IMR-90 (cell line): ENCODE results near the gene KRTCAP2. TPM values are rescaled to one million over a fixed set of nuclear protein-coding genes. Genes with fewer than 3 reads are reported as not detected.

Experiments
- microRNA-seq, 2 experiments: library from miRNA; stranded (forward) in 1 of 2; unstranded in 1 of 2; fragments of 10-50 nt in 1 of 2; fragments of <30 nt in 1 of 2; gene quantifications in 1 of 2; microRNA quantifications in 1 of 2; one replicate each; pipeline versions ENCODE3 to v1.1.0; 2013 to 2020; ENCODE audit not compliant: insufficient read depth in 1 of 2, insufficient read length in 1 of 2, unreplicated experiment in 1 of 2
- polyA plus RNA-seq, 3 experiments: library from polyadenylated mRNA; depleted of rRNA; stranded (reverse); fragments of >200 nt; gene quantifications; 2 replicates each; pipeline ENCODE4 v1.2.3, GENCODE V29; 2012; ENCODE audit warnings: low replicate concordance in 1 of 3
- small RNA-seq, 5 experiments: library from RNA; depleted of rRNA; stranded (forward); fragments of <200 nt; gene quantifications; one replicate each; pipeline ENCODE3, GENCODE V24; 2012
- total RNA-seq: library from RNA; depleted of rRNA; stranded (reverse); fragments of >200 nt; gene quantifications from 2 replicates; pipeline ENCODE4 v1.2.3, GENCODE V29; 2012; rRNA removed

The KRTCAP2 gene
- total and polyA plus RNA-seq, 2 of the 4 experiments (the other 2 are of a cell fraction), result 76.7 to 232 TPM

Small RNA genes within 50 kb of the gene (microRNA-seq; reads per million reads assigned to microRNA genes)
- gene HMGN2P18 (ENCODE audit: insufficient read depth, insufficient read length) (not detected), gene RF00019 (ENCODE audit: insufficient read depth, insufficient read length) (not detected)

Small RNA genes within 50 kb of the gene (small RNA-seq; reads per million reads assigned to genes)
- 0 reads per million in 5 experiments for gene HMGN2P18
- 0 reads per million in 5 experiments for gene RF00019

Other genes with a start within 250 kb of the KRTCAP2 start
- 7.2 and 9.0 TPM in 2 replicates for gene PMVK, start 236.6 kb downstream of the KRTCAP2 start, total RNA-seq
- 28.1 and 31.8 TPM in 2 replicates for gene PMVK, start 236.6 kb downstream of the KRTCAP2 start, polyA plus RNA-seq (2012; rRNA removed)
- 24.2 and 28.3 TPM in 2 replicates for gene PBXIP1, start 217.2 kb downstream of the KRTCAP2 start, total RNA-seq
- gene PBXIP1, start 217.2 kb downstream of the KRTCAP2 start, polyA plus RNA-seq (2012; rRNA removed), result 40.5 and 44.2 TPM in 2 replicates
- gene PYGO2, start 211.5 kb downstream of the KRTCAP2 start, total RNA-seq, result 5.3 and 5.4 TPM in 2 replicates
- 12.3 and 14.8 TPM in 2 replicates for gene PYGO2, start 211.5 kb downstream of the KRTCAP2 start, polyA plus RNA-seq (2012; rRNA removed)
- 291 and 355 TPM in 2 replicates for gene SHC1, start 202.6 kb downstream of the KRTCAP2 start, total RNA-seq
- 337 and 352 TPM in 2 replicates for gene SHC1, start 202.6 kb downstream of the KRTCAP2 start, polyA plus RNA-seq (2012; rRNA removed)
- 129 and 140 TPM in 2 replicates for gene CKS1B, start 198.6 kb downstream of the KRTCAP2 start, total RNA-seq
- 195 and 272 TPM in 2 replicates for gene CKS1B, start 198.6 kb downstream of the KRTCAP2 start, polyA plus RNA-seq (2012; rRNA removed)
- gene FLAD1, start 190.0 kb downstream of the KRTCAP2 start, total RNA-seq, result 19.7 and 26.3 TPM in 2 replicates
- 37.3 and 39.9 TPM in 2 replicates for gene FLAD1, start 190.0 kb downstream of the KRTCAP2 start, polyA plus RNA-seq (2012; rRNA removed)
- gene LENEP, start 179.7 kb downstream of the KRTCAP2 start, total RNA-seq, result not detected in 2 replicates
- gene LENEP, start 179.7 kb downstream of the KRTCAP2 start, polyA plus RNA-seq (2012; rRNA removed), result not detected in 2 replicates
- gene ZBTB7B, start 170.5 kb downstream of the KRTCAP2 start, total RNA-seq, result 7.2 and 7.7 TPM in 2 replicates
- gene ZBTB7B, start 170.5 kb downstream of the KRTCAP2 start, polyA plus RNA-seq (2012; rRNA removed), result 17.4 and 22.4 TPM in 2 replicates
- not detected in 2 replicates for gene DCST2, start 139.5 kb downstream of the KRTCAP2 start, total RNA-seq
- gene DCST2, start 139.5 kb downstream of the KRTCAP2 start, polyA plus RNA-seq (2012; rRNA removed), result 0.14 and 0.30 TPM in 2 replicates
- gene DCST1, start 139.5 kb downstream of the KRTCAP2 start, total RNA-seq, result not detected in 2 replicates
- gene DCST1, start 139.5 kb downstream of the KRTCAP2 start, polyA plus RNA-seq (2012; rRNA removed), result not detected in 2 replicates
- 25.6 and 29.7 TPM in 2 replicates for gene ADAM15, start 122.0 kb downstream of the KRTCAP2 start, total RNA-seq
- gene ADAM15, start 122.0 kb downstream of the KRTCAP2 start, polyA plus RNA-seq (2012; rRNA removed), result 52.4 and 65.6 TPM in 2 replicates
- gene EFNA4, start 109.6 kb downstream of the KRTCAP2 start, total RNA-seq, result 3.3 and 3.8 TPM in 2 replicates
- gene EFNA4, start 109.6 kb downstream of the KRTCAP2 start, polyA plus RNA-seq (2012; rRNA removed), result 11.8 and 16.3 TPM in 2 replicates
- gene EFNA3, start 94.5 kb downstream of the KRTCAP2 start, total RNA-seq, result 0.56 and 0.72 TPM in 2 replicates
- gene EFNA3, start 94.5 kb downstream of the KRTCAP2 start, polyA plus RNA-seq (2012; rRNA removed), result 1.6 TPM in 2 replicates
- gene EFNA1, start 45.4 kb downstream of the KRTCAP2 start, total RNA-seq, result 0.28 and 0.90 TPM in 2 replicates
- gene EFNA1, start 45.4 kb downstream of the KRTCAP2 start, polyA plus RNA-seq (2012; rRNA removed), result 1.4 and 1.6 TPM in 2 replicates
- 20.6 and 21.1 TPM in 2 replicates for gene SLC50A1, start 37.5 kb downstream of the KRTCAP2 start, total RNA-seq
- 19.5 and 20.8 TPM in 2 replicates for gene SLC50A1, start 37.5 kb downstream of the KRTCAP2 start, polyA plus RNA-seq (2012; rRNA removed)
- gene DPM3, start 32.8 kb downstream of the KRTCAP2 start, total RNA-seq, result 29.0 and 30.6 TPM in 2 replicates
- 129 and 138 TPM in 2 replicates for gene DPM3, start 32.8 kb downstream of the KRTCAP2 start, polyA plus RNA-seq (2012; rRNA removed)
- 2.3 and 2.5 TPM in 2 replicates for gene TRIM46, start 545 bp upstream of the KRTCAP2 start, total RNA-seq
- gene TRIM46, start 545 bp upstream of the KRTCAP2 start, polyA plus RNA-seq (2012; rRNA removed), result 6.2 and 6.9 TPM in 2 replicates
- gene THBS3, start 34.6 kb upstream of the KRTCAP2 start, total RNA-seq, result 13.1 and 15.1 TPM in 2 replicates
- 28.3 and 30.4 TPM in 2 replicates for gene THBS3, start 34.6 kb upstream of the KRTCAP2 start, polyA plus RNA-seq (2012; rRNA removed)
- 51.4 and 67.2 TPM in 2 replicates for gene MTX1, start 35.4 kb upstream of the KRTCAP2 start, total RNA-seq
- 73.7 and 73.9 TPM in 2 replicates for gene MTX1, start 35.4 kb upstream of the KRTCAP2 start, polyA plus RNA-seq (2012; rRNA removed)
- gene ENTREP3, start 82.2 kb upstream of the KRTCAP2 start, total RNA-seq, result 1.4 TPM in 2 replicates
- gene ENTREP3, start 82.2 kb upstream of the KRTCAP2 start, polyA plus RNA-seq (2012; rRNA removed), result 23.8 and 27.9 TPM in 2 replicates
- gene SCAMP3, start 89.1 kb upstream of the KRTCAP2 start, total RNA-seq, result 29.2 and 30.5 TPM in 2 replicates
- gene SCAMP3, start 89.1 kb upstream of the KRTCAP2 start, polyA plus RNA-seq (2012; rRNA removed), result 118 and 144 TPM in 2 replicates
- gene CLK2, start 100.2 kb upstream of the KRTCAP2 start, total RNA-seq, result 19.2 and 19.7 TPM in 2 replicates
- gene CLK2, start 100.2 kb upstream of the KRTCAP2 start, polyA plus RNA-seq (2012; rRNA removed), result 53.0 and 61.2 TPM in 2 replicates
- 0.36 and 0.83 TPM in 2 replicates for gene HCN3, start 104.2 kb upstream of the KRTCAP2 start, total RNA-seq
- gene HCN3, start 104.2 kb upstream of the KRTCAP2 start, polyA plus RNA-seq (2012; rRNA removed), result 2.7 and 2.9 TPM in 2 replicates
- gene PKLR, start 128.1 kb upstream of the KRTCAP2 start, total RNA-seq, result not detected in 2 replicates
- gene PKLR, start 128.1 kb upstream of the KRTCAP2 start, polyA plus RNA-seq (2012; rRNA removed), result 0.03 TPM in 1 of 2 replicates, not detected in the other
- gene FDPS, start 135.6 kb upstream of the KRTCAP2 start, total RNA-seq, result 176 and 191 TPM in 2 replicates
- gene FDPS, start 135.6 kb upstream of the KRTCAP2 start, polyA plus RNA-seq (2012; rRNA removed), result 183 and 186 TPM in 2 replicates
- gene RUSC1, start 147.6 kb upstream of the KRTCAP2 start, total RNA-seq, result 4.1 and 4.2 TPM in 2 replicates
- gene RUSC1, start 147.6 kb upstream of the KRTCAP2 start, polyA plus RNA-seq (2012; rRNA removed), result 31.4 and 32.7 TPM in 2 replicates